CD4-positive, alpha-beta memory T cell (primary cell): Measurements from ENCODE around the gene HLX. TPM values are rescaled to one million over a fixed set of nuclear protein-coding genes. Genes with fewer than 3 reads are reported as not detected.

ENCODE experiments used
- CTCF ChIA-PET: fragments of 350-600 bp; sonication (Branson Sonifier 250); formaldehyde crosslinking; loops from one replicate; lab custom pipeline; 2021; ENCODE audit warnings: inconsistent platforms; ENCODE audit not compliant: partially characterized antibody; lab: Charles Lee
- POLR2A ChIA-PET: fragments of 350-600 bp; sonication (Branson Sonifier 250); formaldehyde crosslinking; loops from one replicate; lab custom pipeline; 2021; ENCODE audit not compliant: partially characterized antibody; lab: Charles Lee
- DNase-seq, 5 donors: peaks; one replicate each; pipeline versions ENCODE4 v3.0.0 to v3.0.0-alpha.2; 2020 to 2022; ENCODE audit warnings: mixed read lengths in 1 of 5
- H3K27ac ChIP-seq: one replicate; pipeline ENCODE4 v1.7.0; 2013; ENCODE audit warnings: low read depth, low read length
- H3K27me3 ChIP-seq: 2 replicates; pipeline ENCODE4 v1.7.0; 2013; ENCODE audit warnings: mild to moderate bottlenecking, low read length, moderate library complexity; ENCODE audit not compliant: insufficient read depth
- H3K36me3 ChIP-seq: 2 replicates; pipeline ENCODE4 v1.7.0; 2013; ENCODE audit warnings: mild to moderate bottlenecking, low read length, moderate library complexity; ENCODE audit not compliant: insufficient read depth
- H3K4me1 ChIP-seq: 2 replicates; pipeline ENCODE4 v1.7.0; 2013; ENCODE audit warnings: mild to moderate bottlenecking, low read length, moderate library complexity; ENCODE audit not compliant: insufficient read depth
- H3K4me3 ChIP-seq, 2 donors: one replicate each; pipeline ENCODE4 v1.7.0; 2013; ENCODE audit warnings: low read length in 2 of 2, mild to moderate bottlenecking in 1 of 2
- H3K9me3 ChIP-seq, 2 donors: one replicate each; pipeline ENCODE4 v1.7.0; 2013; ENCODE audit warnings: low read length in 2 of 2, control low read depth in 1 of 2; ENCODE audit not compliant: control insufficient read depth in 1 of 2
- H3K27ac Mint-ChIP-seq, 7 donors: one replicate each; pipeline ENCODE4 v1.8.0; 2020 to 2021; ENCODE audit warnings: mixed read lengths in 7 of 7, mild to moderate bottlenecking in 6 of 7, inconsistent platforms in 3 of 7, moderate library complexity in 3 of 7
- H3K27me3 Mint-ChIP-seq, 2 donors: one replicate each; pipeline ENCODE4 v1.8.0; 2020 to 2021; ENCODE audit warnings: mixed read lengths in 2 of 2
- H3K36me3 Mint-ChIP-seq, 2 donors: one replicate each; pipeline ENCODE4 v1.8.0; 2020 to 2021; ENCODE audit warnings: mixed read lengths in 2 of 2, inconsistent platforms in 1 of 2, mild to moderate bottlenecking in 1 of 2
- H3K4me1 Mint-ChIP-seq, 4 donors: one replicate each; pipeline ENCODE4 v1.8.0; 2020 to 2021; ENCODE audit warnings: mixed read lengths in 4 of 4, mild to moderate bottlenecking in 1 of 4
- H3K4me3 Mint-ChIP-seq, 8 donors: one replicate each; pipeline ENCODE4 v1.8.0; 2020 to 2021; ENCODE audit warnings: mixed read lengths in 8 of 8, mild to moderate bottlenecking in 7 of 8, moderate library complexity in 6 of 8, inconsistent platforms in 3 of 8
- H3K9me3 Mint-ChIP-seq, 8 donors: one replicate each; pipeline ENCODE4 v1.8.0; 2020 to 2021; ENCODE audit warnings: mixed read lengths in 8 of 8, mild to moderate bottlenecking in 5 of 8, inconsistent platforms in 3 of 8, moderate library complexity in 1 of 8
- intact Hi-C: fragments of 100-400 bp; cut with micrococcal nuclease; formaldehyde crosslinking; loops from one replicate; pipeline ENCODE4 v1.15.1; 2023
- polyA plus RNA-seq, 2 donors: library from polyadenylated mRNA; unstranded; fragments of 300-500 nt; fragmentation: Illumina TruSeq; gene quantifications; one replicate each; pipeline ENCODE4 v1.2.3, GENCODE V29; 2021
- total RNA-seq, 2 experiments: library from RNA; stranded (reverse); gene quantifications; one replicate each; pipeline ENCODE4 v1.2.3, GENCODE V29; 2021

HLX gene
- total and polyA plus RNA-seq, 4 experiments from 2014 or later: 0.14 to 0.20 TPM; not detected in 2

DNA sequence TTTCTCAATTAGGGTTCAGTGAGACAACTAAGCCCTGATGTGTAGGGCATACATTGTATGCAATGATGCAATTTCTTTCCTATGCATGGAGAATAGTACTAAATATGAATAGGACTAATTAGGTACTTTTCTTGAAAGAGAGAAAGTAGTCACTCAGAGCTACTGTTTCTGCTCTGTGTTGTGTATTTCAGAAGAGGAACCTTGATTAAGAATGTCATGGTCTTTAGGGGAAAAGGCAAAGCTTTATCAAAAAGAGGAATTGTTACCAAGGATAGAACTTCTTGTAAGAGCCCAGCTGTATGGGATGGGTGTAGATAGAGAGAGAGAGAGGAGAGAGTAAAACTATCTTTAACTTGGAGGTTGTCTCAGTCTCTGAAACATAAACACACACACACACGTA is 49.1 kb downstream of the HLX start:
- Histone ChIP-seq H3K27me3 (no peaks in the 10 kb centered on the region), H3K36me3 (no peaks in the 10 kb centered on the region), H3K9me3 (no peaks in the 10 kb centered on the region), H3K4me1 (no peaks in the 10 kb centered on the region), H3K27ac (no peak overlapping the region), H3K4me3 (no peak overlapping the region)
- DNase-seq: no peak
- no peak overlapping the region for H3K27ac Mint-ChIP-seq
- no peaks in the 10 kb centered on the region for H3K36me3 Mint-ChIP-seq
- no peaks in the 10 kb centered on the region for H3K4me1 Mint-ChIP-seq
- H3K9me3 Mint-ChIP-seq: peaks cover 0 to 3% (median 0%) of the 10 kb centered on the region in 8 donors
- no peak overlapping the region for H3K4me3 Mint-ChIP-seq
- peaks cover 0 to 6% of the 10 kb centered on the region in 2 donors for H3K27me3 Mint-ChIP-seq
- CTCF ChIA-PET: interaction anchor here (1.1 kb wide), 1 partner anchor 14 kb away, joined by 4 read pairs; no protein-coding TSS in a partner anchor
- POLR2A ChIA-PET: no interaction called here
- intact Hi-C loops: no loop called here

DNA sequence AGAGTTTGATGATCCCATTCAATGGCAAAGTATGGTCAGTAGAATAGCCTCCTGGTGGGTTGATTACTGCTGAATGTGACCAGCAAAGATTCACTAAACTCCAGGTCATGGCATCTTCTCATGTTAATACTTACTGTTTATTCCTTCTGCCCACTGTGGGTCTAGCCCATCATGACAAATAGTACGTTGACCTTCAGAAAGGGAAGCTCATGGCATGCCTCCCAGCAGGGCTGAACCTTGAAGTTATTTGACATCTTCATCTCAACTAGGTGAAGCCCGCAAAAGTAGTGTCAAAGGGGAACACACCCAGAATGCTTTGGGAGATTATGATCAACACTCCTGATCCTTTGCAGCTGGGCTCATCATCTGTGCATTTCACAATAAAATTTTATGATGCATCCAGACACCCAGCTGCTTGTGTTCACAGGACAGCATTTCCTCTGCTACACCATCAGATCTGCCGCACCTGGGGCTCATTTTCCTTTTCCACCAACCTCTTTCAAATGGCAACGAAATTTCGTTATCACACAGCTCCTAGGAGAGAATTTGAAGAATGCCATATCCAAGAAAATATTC is 49.6 kb downstream of the HLX start:
- ChIA-PET CTCF (interaction anchor here (1.1 kb wide), 1 partner anchor 14 kb away, joined by 4 read pairs; no protein-coding TSS in a partner anchor), POLR2A (no interaction called here)
- no peak overlapping the region for H3K4me3 ChIP-seq
- no peaks in the 10 kb centered on the region for H3K27me3 ChIP-seq
- Mint-ChIP-seq H3K4me3 (no peak overlapping the region), H3K27ac (no peak overlapping the region), H3K4me1 (no peaks in the 10 kb centered on the region), H3K27me3 (peaks cover 0 to 6% of the 10 kb centered on the region in 2 donors), H3K9me3 (peaks cover 0 to 3% (median 0%) of the 10 kb centered on the region in 8 donors), H3K36me3 (no peaks in the 10 kb centered on the region)
- no peaks in the 10 kb centered on the region for H3K4me1 ChIP-seq
- no peaks in the 10 kb centered on the region for H3K9me3 ChIP-seq
- no peak overlapping the region for H3K27ac ChIP-seq
- intact Hi-C loops: no loop called here
- no peak for DNase-seq
- no peaks in the 10 kb centered on the region for H3K36me3 ChIP-seq

GRCh38 chr1:220929304-220929703 is 50.1 kb downstream of the HLX start:
- Mint-ChIP-seq H3K4me3 (no peak overlapping the region), H3K27ac (no peak overlapping the region), H3K9me3 (peaks cover 0 to 3% (median 0%) of the 10 kb centered on the region in 8 donors), H3K36me3 (no peaks in the 10 kb centered on the region), H3K4me1 (no peaks in the 10 kb centered on the region), H3K27me3 (peaks cover 0 to 6% of the 10 kb centered on the region in 2 donors)
- DNase-seq: no peak
- Histone ChIP-seq H3K9me3 (no peaks in the 10 kb centered on the region), H3K4me1 (no peaks in the 10 kb centered on the region), H3K27ac (no peak overlapping the region), H3K4me3 (no peak overlapping the region), H3K27me3 (no peaks in the 10 kb centered on the region), H3K36me3 (no peaks in the 10 kb centered on the region)
- intact Hi-C loops: no loop called here
- POLR2A ChIA-PET: no interaction called here
- CTCF ChIA-PET: no interaction called here

Other genes with a start within 250 kb of the HLX start
- gene C1orf115, start 189.1 kb upstream of the HLX start, total RNA-seq: 1 to 10 TPM; 1.5 to 2.0 TPM
- gene C1orf115, start 189.1 kb upstream of the HLX start, polyA plus RNA-seq: 1 to 10 TPM; 2.9 to 3.6 TPM
- gene MTARC2, start 131.1 kb upstream of the HLX start, total RNA-seq: not detected
- under 1 TPM in 1 of 2 donors, not detected in 1; 0.25 TPM for gene MTARC2, start 131.1 kb upstream of the HLX start, polyA plus RNA-seq
- gene MTARC1, start 92.5 kb upstream of the HLX start, total RNA-seq: not detected
- not detected for gene MTARC1, start 92.5 kb upstream of the HLX start, polyA plus RNA-seq